SH-SY5Y (cell line): ENCODE data around the gene PAPPA2.

Source experiments
- GATA2 ChIP-seq: IDR thresholded peaks from 2 replicates; pipeline ENCODE4 v1.6.1; 2011; ENCODE audit warnings: mild to moderate bottlenecking, low read depth, low read length
- GATA3 ChIP-seq: IDR thresholded peaks from 2 replicates; pipeline ENCODE4 v1.6.1; 2011; ENCODE audit warnings: low read depth, mild to moderate bottlenecking, low read length, moderate library complexity

- TF ChIP-seq GATA2 (no peak), GATA3 (no peak)
These were observed 88.2 kb downstream of the PAPPA2 start for GRCh38 chr1:176551146-176551545.
